Ishikawa (cell line): ENCODE results near the gene FAM222A.

Experiments
- RAD21 ChIP-seq: IDR thresholded peaks from 2 replicates; pipeline ENCODE4 v1.6.1; 2012; ENCODE audit warnings: low read depth
- REST ChIP-seq: IDR thresholded peaks from 2 replicates; pipeline ENCODE4 v1.6.1; 2012; ENCODE audit warnings: low read depth, mild to moderate bottlenecking

DNA sequence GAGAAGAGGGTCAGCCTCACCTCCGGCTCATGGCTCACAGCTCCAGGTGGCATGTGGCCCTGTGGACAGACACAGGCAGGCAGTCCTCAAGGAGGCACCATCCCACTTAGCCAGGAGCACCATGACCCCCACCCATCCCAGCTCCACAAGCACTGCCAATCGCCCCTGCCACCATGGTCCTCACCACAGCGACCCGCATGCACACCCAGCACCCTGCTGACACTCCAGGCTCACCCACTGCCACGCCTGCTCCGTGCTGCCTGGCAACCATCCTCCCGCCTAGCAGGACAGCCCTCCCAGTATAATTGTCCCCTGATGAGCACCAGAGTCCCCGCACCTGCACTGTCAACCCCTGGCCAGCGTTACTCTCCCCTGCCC lies 68.7 kb downstream of the FAM222A start:
- no peak for TF ChIP-seq REST
- no peak for TF ChIP-seq RAD21
